IMR-90 (cell line): ENCODE results near the gene ZNF76. TPM values are rescaled to one million over a fixed set of nuclear protein-coding genes. Genes with fewer than 3 reads are reported as not detected.

ENCODE experiments used
- ATAC-seq: fragments of 200-7000 bp; cut with Tn5 transposase; 2 replicates; pipeline ENCODE4 v1.9.1; 2020; ENCODE audit warnings: low read depth, mild to moderate bottlenecking, moderate library complexity
- BruUV-seq: library from RNA; stranded (reverse); fragments of 400-500 nt; replicated peaks from 2 replicates; lab custom pipeline; 2021; lab: Mats Ljungman, UMichigan
- CTCF ChIA-PET: fragments of 300-600 bp; formaldehyde crosslinking; extraction: SDS; loops from one replicate; lab custom pipeline; 2021; ENCODE audit warnings: antibody characterized with exemption; lab: Yijun Ruan, JAX
- POLR2A ChIA-PET: fragments of 300-600 bp; sonication (Branson Sonifier 250); formaldehyde crosslinking; loops from one replicate; lab custom pipeline; 2022; ENCODE audit warnings: antibody characterized with exemption; ENCODE audit not compliant: unreplicated experiment; lab: Charles Lee
- DNase-seq: peaks from one replicate; pipeline ENCODE4 v3.0.0; 2013
- H2AFZ ChIP-seq: replicated peaks from 2 replicates; pipeline ENCODE3; 2013; ENCODE audit warnings: low read length, mild to moderate bottlenecking; ENCODE audit not compliant: poor library complexity
- H2AK5ac ChIP-seq: 2 replicates; pipeline ENCODE4 v1.6.1; 2013; ENCODE audit warnings: low read depth, low read length, inconsistent platforms
- H2AK9ac ChIP-seq: replicated peaks from 2 replicates; pipeline ENCODE3; 2013; ENCODE audit warnings: mild to moderate bottlenecking, low read depth, low read length, moderate library complexity; ENCODE audit not compliant: poor library complexity
- H2BK120ac ChIP-seq: 2 replicates; pipeline ENCODE4 v1.6.1; 2013; ENCODE audit warnings: low read depth, low read length, inconsistent platforms
- H2BK15ac ChIP-seq: 3 replicates; pipeline ENCODE4 v1.6.1; 2013; ENCODE audit warnings: low read depth, low read length, inconsistent platforms
- H2BK20ac ChIP-seq: 2 replicates; pipeline ENCODE4 v1.6.1; 2013; ENCODE audit warnings: low read depth, mild to moderate bottlenecking, inconsistent platforms, low read length, moderate library complexity
- H2BK5ac ChIP-seq: 2 replicates; pipeline ENCODE4 v1.6.1; 2013; ENCODE audit warnings: mild to moderate bottlenecking, low read depth, low read length, inconsistent platforms; ENCODE audit not compliant: poor library complexity, severe bottlenecking
- H3K14ac ChIP-seq: replicated peaks from 2 replicates; pipeline ENCODE4 v1.6.1; 2013; ENCODE audit warnings: low read depth, low read length, inconsistent platforms
- H3K18ac ChIP-seq: 2 replicates; pipeline ENCODE4 v1.6.1; 2013; ENCODE audit warnings: low read depth, low read length, control low read depth
- H3K23ac ChIP-seq: 2 replicates; pipeline ENCODE4 v1.6.1; 2013; ENCODE audit warnings: low read depth, low read length, inconsistent platforms
- H3K27ac ChIP-seq: 2 replicates; pipeline ENCODE4 v1.5.1; 2013; ENCODE audit warnings: mild to moderate bottlenecking, control low read depth, low read length; ENCODE audit not compliant: insufficient read depth
- H3K27me3 ChIP-seq: 2 replicates; pipeline ENCODE4 v1.6.1; 2013; ENCODE audit warnings: low read length; ENCODE audit not compliant: control insufficient read depth, insufficient read depth
- H3K36me3 ChIP-seq: 2 replicates; pipeline ENCODE4 v1.6.1; 2013; ENCODE audit warnings: low read length, mixed read lengths; ENCODE audit not compliant: control insufficient read depth, insufficient read depth
- H3K4ac ChIP-seq: 2 replicates; pipeline ENCODE4 v1.6.1; 2013; ENCODE audit warnings: low read depth, low read length, inconsistent platforms
- H3K4me1 ChIP-seq: 2 replicates; pipeline ENCODE4 v1.6.1; 2013; ENCODE audit warnings: low read length, mixed read lengths; ENCODE audit not compliant: control insufficient read depth, insufficient read depth
- H3K4me2 ChIP-seq: 2 replicates; pipeline ENCODE4 v1.6.1; 2013; ENCODE audit warnings: low read depth, mild to moderate bottlenecking, control low read depth, low read length, moderate library complexity
- H3K4me3 ChIP-seq: 2 replicates; pipeline ENCODE4 v1.5.1; 2013; ENCODE audit warnings: low read depth, mild to moderate bottlenecking, control low read depth, low read length, moderate library complexity; ENCODE audit not compliant: insufficient read depth
- H3K56ac ChIP-seq: 2 replicates; pipeline ENCODE4 v1.6.1; 2013; ENCODE audit warnings: low read length, inconsistent platforms; ENCODE audit not compliant: insufficient read depth; ENCODE audit errors: extremely low read depth
- H3K79me1 ChIP-seq, 2 experiments: 2 replicates each; pipeline ENCODE4 v1.6.1; 2013; ENCODE audit warnings: low read length in 2 of 2, inconsistent platforms in 1 of 2, low read depth in 1 of 2
- H3K9ac ChIP-seq: 2 replicates; pipeline ENCODE4 v1.6.1; 2013; ENCODE audit warnings: low read depth, low read length, control low read depth
- H3K9me1 ChIP-seq: 2 replicates; pipeline ENCODE4 v1.6.1; 2013; ENCODE audit warnings: low read length, inconsistent platforms; ENCODE audit not compliant: insufficient read depth
- H3K9me3 ChIP-seq: 2 replicates; pipeline ENCODE4 v1.6.1; 2013; ENCODE audit warnings: low read length; ENCODE audit not compliant: control insufficient read depth, insufficient read depth
- H4K20me1 ChIP-seq: 2 replicates; pipeline ENCODE4 v1.6.1; 2013; ENCODE audit warnings: low read length, inconsistent platforms; ENCODE audit not compliant: insufficient read depth
- H4K5ac ChIP-seq: 2 replicates; pipeline ENCODE4 v1.6.1; 2013; ENCODE audit warnings: mild to moderate bottlenecking, low read depth, low read length, control low read depth
- H4K8ac ChIP-seq, 2 experiments: 2 replicates each; pipeline ENCODE4 v1.6.1; 2013; ENCODE audit warnings: low read depth in 2 of 2, low read length in 2 of 2, control low read depth in 1 of 2, inconsistent platforms in 1 of 2
- H4K91ac ChIP-seq: 2 replicates; pipeline ENCODE4 v1.6.1; 2013; ENCODE audit warnings: low read depth, low read length, inconsistent platforms; ENCODE audit not compliant: insufficient read depth
- BHLHE40 ChIP-seq: fragments of 150-350 bp; IDR thresholded peaks from 2 replicates; pipeline ENCODE4 v1.6.1; 2016; ENCODE audit warnings: mild to moderate bottlenecking, low read depth, low read length
- CEBPB ChIP-seq: IDR thresholded peaks from 2 replicates; pipeline ENCODE4 v1.6.1; 2012; ENCODE audit warnings: low read depth, low read length, improper control_type of control experiment
- CHD1 ChIP-seq: IDR thresholded peaks from 2 replicates; pipeline ENCODE4 v1.6.1; 2012; ENCODE audit warnings: low read depth, low read length, improper control_type of control experiment
- MAZ ChIP-seq: IDR thresholded peaks from 2 replicates; pipeline ENCODE4 v1.6.1; 2012; ENCODE audit warnings: low read depth, mild to moderate bottlenecking, low read length, improper control_type of control experiment, moderate library complexity, borderline replicate concordance
- POLR2A ChIP-seq: IDR thresholded peaks from 2 replicates; pipeline ENCODE4 v1.6.1; 2012; ENCODE audit warnings: mild to moderate bottlenecking, low read depth, low read length
- RCOR1 ChIP-seq: IDR thresholded peaks from 2 replicates; pipeline ENCODE4 v1.6.1; 2012; ENCODE audit warnings: mild to moderate bottlenecking, low read length, improper control_type of control experiment; ENCODE audit not compliant: insufficient replicate concordance
- RFX5 ChIP-seq: IDR thresholded peaks from 2 replicates; pipeline ENCODE4 v1.8.0; 2012; ENCODE audit warnings: low read depth, mild to moderate bottlenecking, low read length, moderate library complexity
- SMC3 ChIP-seq: fragments of 150-350 bp; IDR thresholded peaks from 2 replicates; pipeline ENCODE4 v1.6.1; 2016; ENCODE audit warnings: low read depth, mild to moderate bottlenecking, antibody characterized with exemption, low read length, moderate library complexity
- WGBS, 2 experiments: methylation state at CpG; one replicate each; pipeline versions ENCODE4 v1.1.5 to v1.1.7; 2013; ENCODE audit warnings: missing lambda C conversion rate in 2 of 2; ENCODE audit not compliant: insufficient read length in 1 of 2; ENCODE audit errors: extremely low coverage in 2 of 2; 5-methylcytosine and 5-hydroxymethylcytosine counted together
- dilution Hi-C: fragments of 300-500 bp; cut with HindIII; formaldehyde crosslinking; loops from one replicate; pipeline ENCODE4 v1.14.3; 2018; ENCODE audit warnings: low sequenced_read_pairs; ENCODE audit not compliant: unreplicated experiment
- in situ Hi-C: fragments of 300-500 bp; cut with MboI; formaldehyde crosslinking; loops from 3 replicates; pipeline ENCODE4 v1.14.3; 2019; ENCODE audit warnings: low sequenced_read_pairs, inconsistent platforms, mixed read lengths
- intact Hi-C: fragments of 100-400 bp; cut with micrococcal nuclease; formaldehyde crosslinking; loops from 2 replicates; pipeline ENCODE4 v1.10.0; 2022
- polyA plus RNA-seq, 3 experiments: library from polyadenylated mRNA; depleted of rRNA; stranded (reverse); fragments of >200 nt; gene quantifications; 2 replicates each; pipeline ENCODE4 v1.2.3, GENCODE V29; 2012; ENCODE audit warnings: low replicate concordance in 1 of 3
- total RNA-seq: library from RNA; depleted of rRNA; stranded (reverse); fragments of >200 nt; gene quantifications from 2 replicates; pipeline ENCODE4 v1.2.3, GENCODE V29; 2012
- TF ChIP-seq, protein P1 (sequence below): fragments of 150-350 bp; IDR thresholded peaks from 2 replicates; pipeline ENCODE4 v1.6.1; 2017; ENCODE audit warnings: mild to moderate bottlenecking, antibody characterized with exemption, low read length, low read depth

Gene ZNF76
- total and polyA plus RNA-seq, 2 of the 4 experiments (the other 2 are of a cell fraction) = 19.9 to 21.1 TPM

DNA sequence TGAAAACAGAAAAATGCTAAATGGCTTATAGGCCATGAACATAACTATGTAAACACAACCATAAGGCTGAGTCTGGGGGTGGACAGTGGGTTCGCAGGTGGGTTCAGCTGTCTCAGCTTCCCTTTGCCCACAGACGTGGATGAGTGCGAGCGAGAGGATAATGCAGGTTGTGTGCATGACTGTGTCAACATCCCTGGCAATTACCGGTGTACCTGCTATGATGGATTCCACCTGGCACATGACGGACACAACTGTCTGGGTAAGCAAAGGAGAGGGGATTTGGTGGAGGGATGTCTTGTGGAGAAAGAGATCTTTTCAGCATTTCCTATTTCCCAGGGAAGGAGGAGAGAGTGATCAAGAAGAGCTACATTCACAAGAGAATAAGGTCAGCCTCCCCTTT is 31.1 kb upstream of the ZNF76 start:
- H3K27me3 ChIP-seq = no peaks in the 10 kb centered on the region
- no peak overlapping the region for H2BK15ac ChIP-seq
- no peak overlapping the region for H2AK5ac ChIP-seq
- H3K79me1 ChIP-seq = peaks cover 4 to 9% of the 10 kb centered on the region in 2 experiments; a peak in 3 of 4 replicates
- no peak overlapping the region for H3K23ac ChIP-seq
- H4K5ac ChIP-seq = no peak overlapping the region
- DNase-seq (no peak), ATAC-seq (no peak)
- H3K9me1 ChIP-seq = peaks cover 9% of the 10 kb centered on the region
- POLR2A ChIA-PET = no interaction called here
- H2BK20ac ChIP-seq = no peak overlapping the region
- no TSS peak for BruUV-seq
- peaks cover 14% of the 10 kb centered on the region for H3K36me3 ChIP-seq
- no peak overlapping the region for H3K14ac ChIP-seq
- no peak overlapping the region for H3K4me2 ChIP-seq
- H3K4me3 ChIP-seq = no peak overlapping the region
- in situ Hi-C loops (no loop called here), intact Hi-C loops (no loop called here), dilution Hi-C loops (no loop called here)
- no peaks in the 10 kb centered on the region for H4K20me1 ChIP-seq
- no peak overlapping the region for H2BK120ac ChIP-seq
- no peak overlapping the region for H2AFZ ChIP-seq
- H3K4me1 ChIP-seq = peaks cover 7% of the 10 kb centered on the region
- H4K8ac ChIP-seq = no peak overlapping the region
- H2AK9ac ChIP-seq = no peak overlapping the region
- H3K56ac ChIP-seq = no peak overlapping the region
- no peaks in the 10 kb centered on the region for H3K9me3 ChIP-seq
- WGBS, 2 experiments = 93% methylated on average over 3 of the region's 6 CpGs; no CpG with 5 or more reads in 1 of the 2 experiments
- no peak overlapping the region for H3K4ac ChIP-seq
- H2BK5ac ChIP-seq = no peak overlapping the region
- no peak overlapping the region for H3K18ac ChIP-seq
- H4K91ac ChIP-seq = no peak overlapping the region
- CTCF ChIA-PET = no interaction called here
- TF ChIP-seq POLR2A (no peak), CHD1 (no peak), CEBPB (no peak), BHLHE40 (no peak), SMC3 (no peak), RFX5 (no peak), MAZ (no peak), RCOR1 (no peak)
- TF ChIP-seq, protein P1, sequence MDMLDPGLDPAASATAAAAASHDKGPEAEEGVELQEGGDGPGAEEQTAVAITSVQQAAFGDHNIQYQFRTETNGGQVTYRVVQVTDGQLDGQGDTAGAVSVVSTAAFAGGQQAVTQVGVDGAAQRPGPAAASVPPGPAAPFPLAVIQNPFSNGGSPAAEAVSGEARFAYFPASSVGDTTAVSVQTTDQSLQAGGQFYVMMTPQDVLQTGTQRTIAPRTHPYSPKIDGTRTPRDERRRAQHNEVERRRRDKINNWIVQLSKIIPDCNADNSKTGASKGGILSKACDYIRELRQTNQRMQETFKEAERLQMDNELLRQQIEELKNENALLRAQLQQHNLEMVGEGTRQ = no peak
- no peak overlapping the region for H3K27ac ChIP-seq
- H3K9ac ChIP-seq = no peak overlapping the region
